Loucy (cell line): ENCODE data around the gene NUP88.

ENCODE experiments used
- H2AFZ ChIP-seq: fragments of 200-600 bp; sonication (generic); 2 replicates; pipeline ENCODE4 v1.6.0; 2016; ENCODE audit warnings: antibody characterized with exemption, mild to moderate bottlenecking, low read length, moderate library complexity
- H3F3A ChIP-seq: fragments of 200-600 bp; 2 replicates; pipeline ENCODE4 v1.6.0; 2016; ENCODE audit warnings: antibody characterized with exemption, low read depth, mild to moderate bottlenecking
- H3K27me3 ChIP-seq: fragments of 200-600 bp; sonication (generic); 2 replicates; pipeline ENCODE4 v1.6.1; 2014; ENCODE audit warnings: low read length, mild to moderate bottlenecking; ENCODE audit not compliant: insufficient read depth, poor library complexity, severe bottlenecking
- H3K36me3 ChIP-seq: fragments of 200-600 bp; sonication (generic); 2 replicates; pipeline ENCODE4 v1.6.1; 2016; ENCODE audit warnings: low read length; ENCODE audit not compliant: insufficient read depth
- H3K4me1 ChIP-seq: fragments of 200-600 bp; sonication (generic); 2 replicates; pipeline ENCODE4 v1.5.1; 2014; ENCODE audit warnings: low read length, mild to moderate bottlenecking; ENCODE audit not compliant: insufficient read depth, poor library complexity, severe bottlenecking
- H3K4me2 ChIP-seq: fragments of 200-600 bp; sonication (generic); 2 replicates; pipeline ENCODE4 v1.6.0; 2014; ENCODE audit warnings: antibody characterized with exemption, low read length, low read depth, mild to moderate bottlenecking; ENCODE audit not compliant: poor library complexity, severe bottlenecking
- H3K4me3 ChIP-seq: fragments of 200-600 bp; sonication (generic); 2 replicates; pipeline ENCODE4 v1.5.1; 2014; ENCODE audit warnings: low read length, mild to moderate bottlenecking, mixed read lengths; ENCODE audit not compliant: poor library complexity, severe bottlenecking
- H3K79me2 ChIP-seq: fragments of 200-600 bp; sonication (generic); 2 replicates; pipeline ENCODE4 v1.6.1; 2014; ENCODE audit warnings: low read length; ENCODE audit not compliant: insufficient read depth
- H3K9ac ChIP-seq: fragments of 200-600 bp; sonication (generic); 2 replicates; pipeline ENCODE4 v1.6.0; 2014; ENCODE audit warnings: mild to moderate bottlenecking, low read depth, low read length, moderate library complexity; ENCODE audit not compliant: poor library complexity, severe bottlenecking
- H3K9me2 ChIP-seq: fragments of 200-600 bp; sonication (generic); replicated peaks from 2 replicates; pipeline ENCODE4 v1.6.1; 2016; ENCODE audit warnings: low read depth, low read length, mixed read lengths
- H3K9me3 ChIP-seq: fragments of 200-600 bp; sonication (generic); 2 replicates; pipeline ENCODE4 v1.6.1; 2014; ENCODE audit warnings: mild to moderate bottlenecking, antibody characterized with exemption, low read length, low read depth; ENCODE audit not compliant: insufficient read depth
- H4K20me1 ChIP-seq: fragments of 200-600 bp; sonication (generic); 2 replicates; pipeline ENCODE4 v1.6.0; 2014; ENCODE audit warnings: antibody characterized with exemption, low read length, mild to moderate bottlenecking; ENCODE audit not compliant: insufficient read depth, poor library complexity, severe bottlenecking
- EZH2phosphoT487 ChIP-seq: fragments of 200-600 bp; IDR thresholded peaks from 2 replicates; pipeline ENCODE4 v1.6.1; 2018; ENCODE audit warnings: antibody characterized with exemption, mild to moderate bottlenecking, moderate library complexity, borderline replicate concordance
- TF ChIP-seq, protein P1 (sequence below): fragments of 200-600 bp; sonication (generic); conservative IDR thresholded peaks from 2 replicates; pipeline ENCODE4 v1.5.1; 2014; ENCODE audit warnings: mild to moderate bottlenecking, antibody characterized with exemption, low read length

The NUP88 gene

DNA sequence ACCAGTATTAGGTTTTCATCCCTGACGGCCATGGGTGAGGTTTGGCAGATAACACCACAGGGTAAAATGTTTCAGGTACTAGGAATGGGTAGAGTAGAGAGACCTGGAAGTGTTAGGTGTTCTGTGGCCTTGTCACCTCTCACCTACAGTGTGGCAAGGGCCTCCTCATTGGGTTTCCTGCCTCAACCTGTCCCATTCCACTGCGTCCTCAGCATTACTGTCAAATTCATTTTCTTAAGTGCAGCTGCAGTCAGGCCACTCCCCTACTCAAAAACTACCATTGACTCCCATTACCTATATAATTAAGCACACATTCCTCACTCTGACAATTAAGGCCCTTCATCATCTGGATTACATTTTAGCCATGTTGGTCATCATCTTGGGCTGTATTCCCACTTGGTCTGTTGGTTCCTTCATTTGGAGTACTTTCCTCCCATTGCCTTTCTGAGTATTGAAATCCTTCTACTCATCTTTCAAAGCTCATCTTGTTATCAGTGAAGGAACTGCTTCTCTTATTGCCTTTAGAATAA is 64.5 kb downstream of the NUP88 start:
- Histone ChIP-seq H3K9ac (no peak overlapping the region), H3K36me3 (peaks cover 57% of the 10 kb centered on the region; the same call in 1 of the 2 replicates)
- TF ChIP-seq, protein P1, sequence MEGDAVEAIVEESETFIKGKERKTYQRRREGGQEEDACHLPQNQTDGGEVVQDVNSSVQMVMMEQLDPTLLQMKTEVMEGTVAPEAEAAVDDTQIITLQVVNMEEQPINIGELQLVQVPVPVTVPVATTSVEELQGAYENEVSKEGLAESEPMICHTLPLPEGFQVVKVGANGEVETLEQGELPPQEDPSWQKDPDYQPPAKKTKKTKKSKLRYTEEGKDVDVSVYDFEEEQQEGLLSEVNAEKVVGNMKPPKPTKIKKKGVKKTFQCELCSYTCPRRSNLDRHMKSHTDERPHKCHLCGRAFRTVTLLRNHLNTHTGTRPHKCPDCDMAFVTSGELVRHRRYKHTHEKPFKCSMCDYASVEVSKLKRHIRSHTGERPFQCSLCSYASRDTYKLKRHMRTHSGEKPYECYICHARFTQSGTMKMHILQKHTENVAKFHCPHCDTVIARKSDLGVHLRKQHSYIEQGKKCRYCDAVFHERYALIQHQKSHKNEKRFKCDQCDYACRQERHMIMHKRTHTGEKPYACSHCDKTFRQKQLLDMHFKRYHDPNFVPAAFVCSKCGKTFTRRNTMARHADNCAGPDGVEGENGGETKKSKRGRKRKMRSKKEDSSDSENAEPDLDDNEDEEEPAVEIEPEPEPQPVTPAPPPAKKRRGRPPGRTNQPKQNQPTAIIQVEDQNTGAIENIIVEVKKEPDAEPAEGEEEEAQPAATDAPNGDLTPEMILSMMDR = no peak
- TF ChIP-seq EZH2phosphoT487 = no peak

DNA sequence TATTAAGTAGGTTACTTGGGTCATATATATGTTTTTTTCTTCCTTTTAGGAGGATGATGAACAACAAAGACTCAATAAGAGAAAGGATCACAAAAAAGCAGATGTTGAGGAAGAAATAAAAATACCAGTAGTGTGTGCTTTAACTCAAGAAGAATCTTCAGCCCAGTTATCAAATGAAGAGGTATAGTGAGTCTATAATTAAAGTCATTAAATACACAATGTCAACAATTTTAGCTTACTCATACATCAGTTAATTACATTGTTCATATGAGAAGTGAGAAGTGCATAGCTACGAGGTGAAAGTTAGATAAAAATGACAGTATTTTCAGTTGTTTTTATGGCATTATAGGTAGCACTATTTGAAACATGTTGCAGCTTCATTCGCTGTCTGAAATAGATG is 65.2 kb downstream of the NUP88 start:
- H3K9me3 ChIP-seq = no peaks in the 10 kb centered on the region
- H2AFZ ChIP-seq = no peak overlapping the region
- no peaks in the 10 kb centered on the region for H4K20me1 ChIP-seq
- H3F3A ChIP-seq = no peaks in the 10 kb centered on the region
- no peak overlapping the region for H3K9ac ChIP-seq
- no peak for TF ChIP-seq EZH2phosphoT487
- TF ChIP-seq, protein P1 = no peak
- H3K4me1 ChIP-seq = no peaks in the 10 kb centered on the region
- H3K36me3 ChIP-seq = peaks cover 62% of the 10 kb centered on the region; the same call in 1 of the 2 replicates
- H3K4me3 ChIP-seq = no peak overlapping the region
- H3K79me2 ChIP-seq = no peaks in the 10 kb centered on the region
- H3K9me2 ChIP-seq = no peaks in the 10 kb centered on the region
- no peak overlapping the region for H3K4me2 ChIP-seq
- no peaks in the 10 kb centered on the region for H3K27me3 ChIP-seq

More for the DNA sequence above, 64.5 kb downstream of the NUP88 start:
- H3K4me3 ChIP-seq = no peak overlapping the region
- no peaks in the 10 kb centered on the region for H3K9me3 ChIP-seq
- H3K27me3 ChIP-seq = no peaks in the 10 kb centered on the region
- H2AFZ ChIP-seq = no peak overlapping the region
- H4K20me1 ChIP-seq = no peaks in the 10 kb centered on the region
- H3F3A ChIP-seq = no peaks in the 10 kb centered on the region
- no peak overlapping the region for H3K4me2 ChIP-seq
- H3K9me2 ChIP-seq = no peaks in the 10 kb centered on the region
- no peaks in the 10 kb centered on the region for H3K79me2 ChIP-seq
- H3K4me1 ChIP-seq = no peaks in the 10 kb centered on the region

DNA sequence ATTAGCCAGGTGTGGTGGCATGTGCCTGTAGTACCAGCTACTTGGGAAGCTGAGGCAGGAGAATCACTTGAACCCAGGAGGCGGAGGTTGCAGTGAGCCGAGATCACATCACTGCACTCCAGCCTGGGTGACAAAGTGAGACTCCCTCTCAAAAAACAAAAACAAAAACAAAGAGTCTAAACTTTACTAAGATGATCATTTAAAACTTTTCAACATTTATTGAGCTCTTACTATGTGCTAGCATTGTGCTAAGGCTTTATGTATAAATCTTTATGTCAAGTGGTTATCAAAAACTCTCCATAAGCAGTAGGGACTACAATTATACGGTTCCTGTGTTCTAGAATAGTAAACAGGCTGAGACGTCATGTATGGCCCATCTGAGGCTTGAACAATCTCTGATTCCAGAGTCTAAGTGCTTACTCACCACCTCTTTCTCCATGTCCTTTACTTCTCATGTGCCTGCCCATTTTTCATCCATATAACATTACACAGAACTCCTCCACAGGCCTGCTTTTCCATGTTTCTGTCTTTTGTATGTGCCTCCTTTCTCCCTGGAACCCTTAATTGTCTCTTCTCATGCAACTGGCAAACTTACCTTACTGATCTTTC is 66.7 kb downstream of the NUP88 start:
- H3K4me3 ChIP-seq = no peak overlapping the region
- peaks cover 68% of the 10 kb centered on the region; the same call in 1 of the 2 replicates for H3K36me3 ChIP-seq
- no peak overlapping the region for H3K9ac ChIP-seq
- H3F3A ChIP-seq = no peaks in the 10 kb centered on the region
- H2AFZ ChIP-seq = no peak overlapping the region
- no peaks in the 10 kb centered on the region for H3K9me2 ChIP-seq
- H3K79me2 ChIP-seq = no peaks in the 10 kb centered on the region
- no peaks in the 10 kb centered on the region for H4K20me1 ChIP-seq
- H3K4me1 ChIP-seq = no peaks in the 10 kb centered on the region
- H3K9me3 ChIP-seq = no peaks in the 10 kb centered on the region
- no peak overlapping the region for H3K4me2 ChIP-seq
- TF ChIP-seq, protein P1 = no peak
- no peak for TF ChIP-seq EZH2phosphoT487
- H3K27me3 ChIP-seq = no peaks in the 10 kb centered on the region
